Kidney epithelial cell (primary cell): ENCODE measurements around the gene ANKRD33B. TPM values are rescaled to one million over a fixed set of nuclear protein-coding genes. Genes with fewer than 3 reads are reported as not detected.

Experiments used
- DNase-seq: peaks from one replicate; pipeline ENCODE4 v3.0.0-alpha.2; 2010; ENCODE audit warnings: low read depth
- H3K27me3 ChIP-seq: 2 replicates; pipeline ENCODE4 v1.6.0; 2011; ENCODE audit warnings: low read length; ENCODE audit not compliant: control insufficient read depth, insufficient read depth
- H3K36me3 ChIP-seq: 2 replicates; pipeline ENCODE4 v1.5.1; 2011; ENCODE audit warnings: low read length; ENCODE audit not compliant: control insufficient read depth, insufficient read depth
- H3K4me3 ChIP-seq: 2 replicates; pipeline ENCODE4 v1.5.1; 2011; ENCODE audit warnings: low read depth, mild to moderate bottlenecking, control low read depth, low read length
- CTCF ChIP-seq: IDR thresholded peaks from 2 replicates; pipeline ENCODE4 v1.5.1; 2011; ENCODE audit warnings: mild to moderate bottlenecking, moderate library complexity, low read length, control low read depth, inconsistent platforms; ENCODE audit not compliant: insufficient read depth, poor library complexity, severe bottlenecking
- total RNA-seq: library from RNA; depleted of rRNA; stranded (reverse); fragments of >200 nt; gene quantifications from 2 replicates; pipeline ENCODE4 v1.2.3, GENCODE V29; 2015

ANKRD33B gene
- total RNA-seq, 1 donor from 2014 or later, result 5.0 TPM

- no peak for TF ChIP-seq CTCF
- no peak for DNase-seq
- Histone ChIP-seq H3K36me3 (no peaks in the 10 kb centered on the region), H3K27me3 (no peaks in the 10 kb centered on the region), H3K4me3 (no peak overlapping the region)
Observed at GRCh38 chr5:10528056-10528816, 35.6 kb upstream of the ANKRD33B start.

- TF ChIP-seq CTCF, result no peak
Observed at GRCh38 chr5:10528827-10529226, 35.0 kb upstream of the ANKRD33B start.

GRCh38 chr5:10530601-10531320 is 33.1 kb upstream of the ANKRD33B start:
- DNase-seq, result no peak
- no peak overlapping the region for H3K4me3 ChIP-seq
- no peak for TF ChIP-seq CTCF
- no peaks in the 10 kb centered on the region for H3K27me3 ChIP-seq
- H3K36me3 ChIP-seq, result no peaks in the 10 kb centered on the region

More at GRCh38 chr5:10528827-10529226, 35.0 kb upstream of the ANKRD33B start:
- H3K4me3 ChIP-seq, result no peak overlapping the region
- H3K36me3 ChIP-seq, result no peaks in the 10 kb centered on the region
- H3K27me3 ChIP-seq, result no peaks in the 10 kb centered on the region
- DNase-seq, result no peak

GRCh38 chr5:10532421-10532820 is 31.4 kb upstream of the ANKRD33B start:
- Histone ChIP-seq H3K36me3 (no peaks in the 10 kb centered on the region), H3K27me3 (peaks cover under 1% of the 10 kb centered on the region), H3K4me3 (no peak overlapping the region)
- no peak for TF ChIP-seq CTCF
- DNase-seq, result no peak

- TF ChIP-seq CTCF, result no peak
Observed at GRCh38 chr5:10533226-10533625, 30.6 kb upstream of the ANKRD33B start.

More at GRCh38 chr5:10533226-10533625, 30.6 kb upstream of the ANKRD33B start:
- H3K27me3 ChIP-seq, result peaks cover 5% of the 10 kb centered on the region
- DNase-seq, result no peak
- no peak overlapping the region for H3K4me3 ChIP-seq
- no peaks in the 10 kb centered on the region for H3K36me3 ChIP-seq
